Endothelial cell of umbilical vein (primary cell): ENCODE measurements around the gene RNF214.

Experiments used
- EZH2 ChIP-seq: IDR thresholded peaks from 2 replicates; pipeline ENCODE4 v1.6.1; 2012; ENCODE audit warnings: borderline replicate concordance, low read depth, mild to moderate bottlenecking, moderate library complexity, low read length, inconsistent platforms; ENCODE audit not compliant: severe bottlenecking
- JUN ChIP-seq: IDR thresholded peaks from 2 replicates; pipeline ENCODE4 v1.6.1; 2011; ENCODE audit warnings: borderline replicate concordance, low read depth; ENCODE audit not compliant: insufficient read length, insufficient read depth
- MYC ChIP-seq: IDR thresholded peaks from one replicate; pipeline ENCODE4 v1.6.1; 2011; ENCODE audit warnings: mild to moderate bottlenecking, low read depth, low read length
- POLR2A ChIP-seq: IDR thresholded peaks from 2 replicates; pipeline ENCODE4 v1.6.1; 2012; ENCODE audit warnings: low read depth, mild to moderate bottlenecking, control low read depth, low read length
- POLR2AphosphoS5 ChIP-seq: IDR thresholded peaks from 2 replicates; pipeline ENCODE4 v1.6.1; 2012; ENCODE audit warnings: low read depth, mild to moderate bottlenecking, control low read depth, low read length, moderate library complexity; ENCODE audit not compliant: insufficient read depth
- TF ChIP-seq, protein P1 (sequence below), 2 donors: IDR thresholded peaks; 1 replicate in 1 of 2; 2 replicates in 1 of 2; pipeline ENCODE4 v1.5.1; 2011; ENCODE audit warnings: low read length in 2 of 2, mild to moderate bottlenecking in 2 of 2, moderate library complexity in 2 of 2, control low read depth in 1 of 2, inconsistent platforms in 1 of 2, low read depth in 1 of 2; ENCODE audit not compliant: insufficient read depth in 1 of 2; ENCODE audit errors: extremely low read depth in 1 of 2
- TF ChIP-seq, protein P2 (sequence below): IDR thresholded peaks from 2 replicates; pipeline ENCODE4 v1.6.1; 2011; ENCODE audit not compliant: insufficient read depth, insufficient read length

- TF ChIP-seq, protein P1, sequence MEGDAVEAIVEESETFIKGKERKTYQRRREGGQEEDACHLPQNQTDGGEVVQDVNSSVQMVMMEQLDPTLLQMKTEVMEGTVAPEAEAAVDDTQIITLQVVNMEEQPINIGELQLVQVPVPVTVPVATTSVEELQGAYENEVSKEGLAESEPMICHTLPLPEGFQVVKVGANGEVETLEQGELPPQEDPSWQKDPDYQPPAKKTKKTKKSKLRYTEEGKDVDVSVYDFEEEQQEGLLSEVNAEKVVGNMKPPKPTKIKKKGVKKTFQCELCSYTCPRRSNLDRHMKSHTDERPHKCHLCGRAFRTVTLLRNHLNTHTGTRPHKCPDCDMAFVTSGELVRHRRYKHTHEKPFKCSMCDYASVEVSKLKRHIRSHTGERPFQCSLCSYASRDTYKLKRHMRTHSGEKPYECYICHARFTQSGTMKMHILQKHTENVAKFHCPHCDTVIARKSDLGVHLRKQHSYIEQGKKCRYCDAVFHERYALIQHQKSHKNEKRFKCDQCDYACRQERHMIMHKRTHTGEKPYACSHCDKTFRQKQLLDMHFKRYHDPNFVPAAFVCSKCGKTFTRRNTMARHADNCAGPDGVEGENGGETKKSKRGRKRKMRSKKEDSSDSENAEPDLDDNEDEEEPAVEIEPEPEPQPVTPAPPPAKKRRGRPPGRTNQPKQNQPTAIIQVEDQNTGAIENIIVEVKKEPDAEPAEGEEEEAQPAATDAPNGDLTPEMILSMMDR (IDR thresholded peaks at IDR 0.05; ENCODE audit: extremely low read depth in 1 of 2, insufficient read depth in 1 of 2, low read depth in 1 of 2, low read length in 2 of 2) = no peak
- TF ChIP-seq POLR2A (no peak), POLR2AphosphoS5 (no peak), EZH2 (no peak), JUN (no peak), MYC (no peak)
- TF ChIP-seq, protein P2, sequence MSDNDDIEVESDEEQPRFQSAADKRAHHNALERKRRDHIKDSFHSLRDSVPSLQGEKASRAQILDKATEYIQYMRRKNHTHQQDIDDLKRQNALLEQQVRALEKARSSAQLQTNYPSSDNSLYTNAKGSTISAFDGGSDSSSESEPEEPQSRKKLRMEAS = no peak
Measured at GRCh38 chr11:117187007-117187406, 45.5 kb upstream of the RNF214 start.
